Right cardiac atrium (tissue), 5 donors: ENCODE measurements around the gene RBMXL3. TPM values are rescaled to one million over a fixed set of nuclear protein-coding genes. Genes with fewer than 3 reads are reported as not detected.

Experiments used
- ATAC-seq, 2 donors: fragments of 200-7000 bp; cut with Tn5 transposase; one replicate each; pipeline versions ENCODE4 v1.8.0 to v1.9.1; 2020; ENCODE audit warnings: moderate library complexity in 2 of 2, mild to moderate bottlenecking in 1 of 2
- DNase-seq, 3 donors: peaks; one replicate each; pipeline ENCODE4 v3.0.0-alpha.2; 2020
- H3K27ac ChIP-seq: one replicate; pipeline ENCODE4 v1.5.1; 2013; ENCODE audit warnings: mild to moderate bottlenecking, low read length, control low read depth, moderate library complexity
- H3K27me3 ChIP-seq: one replicate; pipeline ENCODE4 v1.6.1; 2013; ENCODE audit not compliant: control insufficient read depth, insufficient read depth
- H3K4me1 ChIP-seq: one replicate; pipeline ENCODE4 v1.6.1; 2013; ENCODE audit warnings: low read length; ENCODE audit not compliant: control insufficient read depth, insufficient read depth
- H3K4me3 ChIP-seq: one replicate; pipeline ENCODE4 v1.5.1; 2013; ENCODE audit warnings: low read length, control low read depth
- H3K9me3 ChIP-seq: one replicate; pipeline ENCODE4 v1.6.1; 2013; ENCODE audit warnings: low read length; ENCODE audit not compliant: control insufficient read depth
- WGBS: extraction: QIAGEN DNeasy Blood & Tissue Kit; methylation state at CpG from one replicate; pipeline ENCODE4 v1.1.7; 2013; 5-methylcytosine and 5-hydroxymethylcytosine counted together
- intact Hi-C, 4 donors: fragments of 100-400 bp; cut with DNase I; formaldehyde crosslinking; loops; one replicate each; pipeline versions ENCODE4 v1.11.0 to v1.14.0; 2022 to 2023
- long read RNA-seq, 4 donors: library from polyadenylated mRNA; unstranded; transcript quantifications; one replicate each; pipeline ENCODE4 v2.0.0, GENCODE V29; 2020 to 2021
- polyA plus RNA-seq: library from polyadenylated mRNA; stranded (reverse); fragments of 200-250 nt; gene quantifications from one replicate; pipeline ENCODE4 v1.2.3, GENCODE V29; 2013
- total RNA-seq, 4 donors: library from RNA; stranded (reverse); fragmentation: NEBNext Ultra II Directional; extraction: Animal tissue kit (Norgen Biotek cat#: 25700); gene quantifications; one replicate each; pipeline ENCODE4 v1.2.1, GENCODE V29; 2021
- donor health status: healthy with polysubstance abuse.
- donor health status: DM: no; HTN: yes; CAD: no.
- donor health status: DM: no; HTN: no; CAD: no.
- donor health status: DM: no; HTN: yes; CAD: no; lungs with severe emphysema.
- donor health status: DM: yes; HTN: yes; CAD: no.

Gene RBMXL3
- total RNA-seq = not detected
- polyA plus RNA-seq = not detected
- long read RNA-seq, donor 1 = 0 reads
- long read RNA-seq, donor 2 = 0 reads
- long read RNA-seq, donor 3 = 0 reads
- long read RNA-seq, donor 4 = 0 reads

GRCh38 chrX:115189110-115189509, at the start of gene RBMXL3:
RBMXL3 (plus strand) TSS chrX:115189410; CDS start chrX:115189442, 32 bp downstream.
- Histone ChIP-seq H3K4me3 (no peak within 1 kb of the TSS), H3K27ac (no peak within 1 kb of the TSS), H3K4me1 (no peaks in the 10 kb centered on the region), H3K27me3 (no peaks in the 10 kb centered on the region), H3K9me3 (no peaks in the 10 kb centered on the region)
- DNase-seq = no peak
- ATAC-seq = no peak
- intact Hi-C loops = no loop called here
- 97% methylated on average over 16 of the region's 16 CpGs for WGBS

- H3K9me3 ChIP-seq = no peaks in the 10 kb centered on the region
- no peak overlapping the region for H3K27ac ChIP-seq
- intact Hi-C loops = no loop called here
- no peak for ATAC-seq
- DNase-seq = no peak
- no peaks in the 10 kb centered on the region for H3K4me1 ChIP-seq
- H3K27me3 ChIP-seq = no peaks in the 10 kb centered on the region
- H3K4me3 ChIP-seq = no peak overlapping the region
These were observed 47.2 kb upstream of the RBMXL3 start for GRCh38 chrX:115142057-115142456.

GRCh38 chrX:115147220-115147619, 42.0 kb upstream of the RBMXL3 start:
- WGBS = 75% methylated on average over 1 of the region's 1 CpG
- no peak overlapping the region for H3K4me3 ChIP-seq

GRCh38 chrX:115173181-115173580, 16.0 kb upstream of the RBMXL3 start:
- Histone ChIP-seq H3K4me1 (no peaks in the 10 kb centered on the region), H3K27ac (no peak overlapping the region), H3K9me3 (no peaks in the 10 kb centered on the region), H3K27me3 (no peaks in the 10 kb centered on the region), H3K4me3 (no peak overlapping the region)
- ATAC-seq (no peak), DNase-seq (no peak)
- intact Hi-C loops = no loop called here
- 63% methylated on average over 9 of the region's 9 CpGs for WGBS

More at GRCh38 chrX:115147220-115147619, 42.0 kb upstream of the RBMXL3 start:
- Histone ChIP-seq H3K4me1 (no peaks in the 10 kb centered on the region), H3K27ac (no peak overlapping the region), H3K9me3 (no peaks in the 10 kb centered on the region), H3K27me3 (no peaks in the 10 kb centered on the region)
- intact Hi-C loops = no loop called here
- ATAC-seq = no peak
- DNase-seq = no peak

- intact Hi-C loops = no loop called here
- Histone ChIP-seq H3K9me3 (no peaks in the 10 kb centered on the region), H3K27ac (no peak overlapping the region), H3K27me3 (no peaks in the 10 kb centered on the region), H3K4me1 (no peaks in the 10 kb centered on the region), H3K4me3 (no peak overlapping the region)
- ATAC-seq = no peak
- no peak for DNase-seq
- 86% methylated on average over 3 of the region's 3 CpGs for WGBS
These were observed 14.7 kb upstream of the RBMXL3 start for GRCh38 chrX:115174548-115174947.

- no peak overlapping the region for H3K4me3 ChIP-seq
- intact Hi-C loops = no loop called here
- no peak overlapping the region for H3K27ac ChIP-seq
- no peaks in the 10 kb centered on the region for H3K4me1 ChIP-seq
- DNase-seq = no peak
- no peaks in the 10 kb centered on the region for H3K9me3 ChIP-seq
- no peak for ATAC-seq
- H3K27me3 ChIP-seq = no peaks in the 10 kb centered on the region
- WGBS = over 99% methylated on average over 4 of the region's 4 CpGs
These were observed 11.3 kb upstream of the RBMXL3 start for GRCh38 chrX:115177932-115178331.

GRCh38 chrX:115178473-115178872, 10.7 kb upstream of the RBMXL3 start:
- WGBS = 83% methylated on average over 1 of the region's 1 CpG
- intact Hi-C loops = no loop called here
- Histone ChIP-seq H3K27me3 (no peaks in the 10 kb centered on the region), H3K27ac (no peak overlapping the region), H3K9me3 (no peaks in the 10 kb centered on the region), H3K4me1 (no peaks in the 10 kb centered on the region), H3K4me3 (no peak overlapping the region)
- DNase-seq (no peak), ATAC-seq (no peak)

GRCh38 chrX:115183980-115184379, 5.2 kb upstream of the RBMXL3 start:
- WGBS = 91% methylated on average over 2 of the region's 2 CpGs
- no peak overlapping the region for H3K4me3 ChIP-seq
- ATAC-seq = no peak
- H3K4me1 ChIP-seq = no peaks in the 10 kb centered on the region
- H3K27me3 ChIP-seq = no peaks in the 10 kb centered on the region
- DNase-seq = no peak
- H3K9me3 ChIP-seq = no peaks in the 10 kb centered on the region
- no peak overlapping the region for H3K27ac ChIP-seq
- intact Hi-C loops = no loop called here

- Histone ChIP-seq H3K27me3 (no peaks in the 10 kb centered on the region), H3K9me3 (no peaks in the 10 kb centered on the region), H3K4me3 (no peak overlapping the region), H3K27ac (no peak overlapping the region), H3K4me1 (no peaks in the 10 kb centered on the region)
- intact Hi-C loops = no loop called here
- 98% methylated on average over 76 of the region's 76 CpGs for WGBS
- DNase-seq (peak in 2 of 3 donors; percentile 46 to 51), ATAC-seq (no peak)
These were observed 731 bp downstream of the RBMXL3 start for GRCh38 chrX:115189646-115190635.

GRCh38 chrX:115190636-115191489, 1.7 kb downstream of the RBMXL3 start:
- DNase-seq (peak in 1 of 3 donors; percentile 51), ATAC-seq (no peak)
- Histone ChIP-seq H3K9me3 (no peaks in the 10 kb centered on the region), H3K27ac (no peak overlapping the region), H3K4me1 (peaks cover 4% of the 10 kb centered on the region), H3K27me3 (no peaks in the 10 kb centered on the region), H3K4me3 (no peak overlapping the region)
- intact Hi-C loops = no loop called here
- WGBS = 97% methylated on average over 64 of the region's 64 CpGs
